Choroid plexus epithelial cell (primary cell): ENCODE results near the gene PLCB1.

Experiments used
- DNase-seq: peaks from one replicate; pipeline ENCODE4 v3.0.0-alpha.2; 2010; ENCODE audit warnings: low read depth
- H3K4me3 ChIP-seq: 2 replicates; pipeline ENCODE4 v1.5.1; 2011; ENCODE audit warnings: low read depth, mild to moderate bottlenecking, control low read depth, low read length, moderate library complexity
- CTCF ChIP-seq: conservative IDR thresholded peaks from 2 replicates; pipeline ENCODE4 v1.5.1; 2011; ENCODE audit warnings: low read depth, mild to moderate bottlenecking, control low read depth, inconsistent platforms, low read length, moderate library complexity

The PLCB1 gene

GRCh38 chr20:8447262-8448120 lies 315.4 kb downstream of the PLCB1 start:
- no peak overlapping the region for H3K4me3 ChIP-seq
- no peak for DNase-seq
- TF ChIP-seq CTCF: no peak

GRCh38 chr20:8449123-8449522 lies 317.1 kb downstream of the PLCB1 start:
- TF ChIP-seq CTCF: no peak

GRCh38 chr20:8454137-8454712 lies 322.2 kb downstream of the PLCB1 start:
- peak; percentile 75 for TF ChIP-seq CTCF
- peak; percentile 92 for DNase-seq
- no peak overlapping the region for H3K4me3 ChIP-seq

More at GRCh38 chr20:8449123-8449522, 317.1 kb downstream of the PLCB1 start:
- no peak for DNase-seq
- H3K4me3 ChIP-seq: no peak overlapping the region

- DNase-seq: no peak
- TF ChIP-seq CTCF: no peak
Observed at GRCh38 chr20:8456765-8457164, 324.7 kb downstream of the PLCB1 start.

GRCh38 chr20:8457978-8458377 lies 325.9 kb downstream of the PLCB1 start:
- H3K4me3 ChIP-seq: no peak overlapping the region
- TF ChIP-seq CTCF: no peak
- DNase-seq: no peak

More at GRCh38 chr20:8456765-8457164, 324.7 kb downstream of the PLCB1 start:
- H3K4me3 ChIP-seq: no peak overlapping the region

GRCh38 chr20:8461186-8461585 lies 329.1 kb downstream of the PLCB1 start:
- no peak for DNase-seq
- no peak overlapping the region for H3K4me3 ChIP-seq
- no peak for TF ChIP-seq CTCF
